Mucosa of descending colon (tissue), 3 donors: Measurements from ENCODE around the gene CREG2. TPM values are rescaled to one million over a fixed set of nuclear protein-coding genes. Genes with fewer than 3 reads are reported as not detected.

ENCODE experiments used
- ATAC-seq: fragments of 200-7000 bp; cut with Tn5 transposase; one replicate; pipeline ENCODE4 v1.9.1; 2020; ENCODE audit warnings: mild to moderate bottlenecking, moderate library complexity
- DNase-seq, 3 donors: peaks; one replicate each; pipeline ENCODE4 v3.0.0-alpha.2; 2020
- H3K36me3 ChIP-seq: fragments of 200-600 bp; one replicate; pipeline ENCODE4 v1.8.0; 2021; ENCODE audit warnings: low read depth, mild to moderate bottlenecking
- H3K4me1 ChIP-seq: fragments of 200-600 bp; one replicate; pipeline ENCODE4 v1.8.0; 2021; ENCODE audit warnings: low read depth, mild to moderate bottlenecking
- H3K4me3 ChIP-seq: fragments of 200-600 bp; one replicate; pipeline ENCODE4 v1.8.0; 2021; ENCODE audit warnings: mild to moderate bottlenecking
- H3K9me3 ChIP-seq: fragments of 200-600 bp; one replicate; pipeline ENCODE4 v1.8.0; 2021; ENCODE audit warnings: mild to moderate bottlenecking
- CTCF ChIP-seq: fragments of 200-600 bp; IDR thresholded peaks from one replicate; pipeline ENCODE4 v1.8.0; 2022; ENCODE audit warnings: antibody characterized with exemption, mild to moderate bottlenecking
- intact Hi-C, 2 donors: fragments of 100-400 bp; cut with DNase I in 1 of 2; cut with micrococcal nuclease in 1 of 2; formaldehyde crosslinking; loops; one replicate each; pipeline versions ENCODE4 v1.11.0 to v1.11.1; 2022; cut with DNase I, micrococcal nuclease
- total RNA-seq, 3 donors: library from RNA; stranded (reverse); fragmentation: NEBNext Ultra II Directional in 2 of 3; extraction: Animal tissue kit (Norgen Biotek cat#: 25700) in 2 of 3; gene quantifications; one replicate each; pipeline versions ENCODE4 v1.2.1 to v1.2.4, GENCODE V29; 2021 to 2023
- donor health status: DM: no; HTN: no; CAD: no; lungs with moderate emphysema.
- donor health status: DM: no; HTN: no; CAD: no.
- donor health status: DM: no; HTN: yes; CAD: no.

The CREG2 gene
- total RNA-seq, 3 donors from 2014 or later, result 0.19 to 1.1 TPM; not detected in 1

GRCh38 chr2:101431486-101431885 is 44.2 kb upstream of the CREG2 start:
- Histone ChIP-seq H3K36me3 (no peaks in the 10 kb centered on the region), H3K4me3 (no peak overlapping the region), H3K9me3 (no peaks in the 10 kb centered on the region), H3K4me1 (no peaks in the 10 kb centered on the region)
- no peak for ATAC-seq
- TF ChIP-seq CTCF, result no peak
- DNase-seq, result no peak
- intact Hi-C loops, result no loop called here

- no peak for ATAC-seq
- DNase-seq, result no peak
- Histone ChIP-seq H3K36me3 (no peaks in the 10 kb centered on the region), H3K9me3 (no peaks in the 10 kb centered on the region), H3K4me3 (no peak overlapping the region), H3K4me1 (no peaks in the 10 kb centered on the region)
- intact Hi-C loops, result no loop called here
- TF ChIP-seq CTCF, result no peak
Observed at GRCh38 chr2:101430156-101430555, 42.9 kb upstream of the CREG2 start.

GRCh38 chr2:101429453-101429852 is 42.1 kb upstream of the CREG2 start:
- H3K4me1 ChIP-seq, result no peaks in the 10 kb centered on the region
- ATAC-seq (no peak), DNase-seq (no peak)
- H3K9me3 ChIP-seq, result no peaks in the 10 kb centered on the region
- intact Hi-C loops, result no loop called here
- no peak for TF ChIP-seq CTCF
- no peaks in the 10 kb centered on the region for H3K36me3 ChIP-seq
- no peak overlapping the region for H3K4me3 ChIP-seq

GRCh38 chr2:101428422-101429176 is 41.3 kb upstream of the CREG2 start:
- Histone ChIP-seq H3K9me3 (no peaks in the 10 kb centered on the region), H3K4me1 (no peaks in the 10 kb centered on the region), H3K36me3 (no peaks in the 10 kb centered on the region), H3K4me3 (no peak overlapping the region)
- ATAC-seq (no peak), DNase-seq (no peak)
- intact Hi-C loops, result no loop called here
- TF ChIP-seq CTCF, result no peak

- Histone ChIP-seq H3K4me1 (no peaks in the 10 kb centered on the region), H3K4me3 (no peak overlapping the region), H3K36me3 (no peaks in the 10 kb centered on the region), H3K9me3 (no peaks in the 10 kb centered on the region)
- TF ChIP-seq CTCF, result no peak
- DNase-seq (no peak), ATAC-seq (no peak)
- intact Hi-C loops, result no loop called here
Observed at GRCh38 chr2:101427743-101428142, 40.4 kb upstream of the CREG2 start.
